NOMO-1 (cell line): ENCODE results near the gene NCKAP5.

Experiments used
- DNase-seq, 2 experiments: peaks; one replicate each; lab custom pipeline; 2025; ENCODE audit not compliant: unreplicated experiment in 2 of 2; lab: John Stamatoyannopoulos, UW

Gene NCKAP5

GRCh38 chr2:132752421-132753206 lies 815.6 kb downstream of the NCKAP5 start:
- no peak for DNase-seq

- no peak for DNase-seq
Observed at GRCh38 chr2:132751836-132752235, 816.4 kb downstream of the NCKAP5 start.

DNA sequence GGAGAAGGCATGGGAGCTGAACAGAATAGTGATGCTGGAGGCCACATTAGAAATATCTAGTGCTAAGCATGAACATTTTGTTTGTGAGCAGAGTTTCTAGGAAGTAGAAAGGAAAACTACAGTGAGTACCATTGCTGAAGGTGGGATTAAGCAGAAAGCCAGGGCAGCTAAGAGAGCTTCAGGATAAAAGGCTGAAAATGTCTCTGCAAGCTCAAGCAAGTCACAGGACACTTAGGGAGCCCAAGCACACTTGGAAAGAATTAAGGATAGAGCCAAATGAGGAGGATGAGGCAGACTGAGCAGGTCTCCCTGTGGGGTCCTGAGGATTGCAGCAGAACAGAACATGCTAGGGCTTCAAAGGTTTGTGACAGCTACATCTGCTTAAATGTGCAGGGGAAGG lies 817.7 kb downstream of the NCKAP5 start:
- DNase-seq = no peak

DNA sequence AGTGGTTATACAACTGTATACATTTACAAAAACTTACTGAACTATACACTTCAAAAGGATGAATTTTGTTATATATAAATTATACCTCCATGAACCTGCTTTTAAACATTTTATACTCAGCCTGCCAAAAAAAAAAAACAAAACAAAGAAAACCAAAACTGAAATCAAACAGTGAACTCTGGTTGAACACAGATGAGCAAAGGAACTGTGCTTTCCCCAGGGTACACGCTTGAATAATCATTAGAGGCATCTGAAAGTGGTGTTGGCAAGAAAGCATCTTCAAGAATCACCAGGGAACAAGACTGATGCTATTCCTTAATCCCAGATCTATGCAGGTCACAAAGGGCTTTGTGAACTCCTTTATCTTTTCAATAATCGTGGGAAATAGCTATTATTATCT lies 821.2 kb downstream of the NCKAP5 start:
- DNase-seq = no peak

DNA sequence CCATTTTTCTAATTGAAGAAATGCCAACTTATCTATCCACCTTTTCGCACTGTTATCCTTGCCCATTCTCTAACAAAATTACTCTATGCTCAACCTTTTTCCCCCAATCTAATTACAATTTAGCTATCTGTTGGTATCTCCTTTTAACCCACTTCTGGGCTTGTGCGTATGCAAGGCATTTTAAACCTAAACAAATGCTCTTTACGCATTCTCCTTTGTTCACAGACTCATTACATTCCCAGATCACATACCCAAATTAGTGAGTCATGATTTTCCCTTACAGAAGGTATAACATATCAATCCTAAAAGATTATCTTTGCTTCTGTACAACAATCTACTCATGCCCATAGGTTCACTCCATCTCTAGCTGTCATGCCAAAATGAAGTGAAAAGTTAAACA lies 826.5 kb downstream of the NCKAP5 start:
- DNase-seq = no peak

DNA sequence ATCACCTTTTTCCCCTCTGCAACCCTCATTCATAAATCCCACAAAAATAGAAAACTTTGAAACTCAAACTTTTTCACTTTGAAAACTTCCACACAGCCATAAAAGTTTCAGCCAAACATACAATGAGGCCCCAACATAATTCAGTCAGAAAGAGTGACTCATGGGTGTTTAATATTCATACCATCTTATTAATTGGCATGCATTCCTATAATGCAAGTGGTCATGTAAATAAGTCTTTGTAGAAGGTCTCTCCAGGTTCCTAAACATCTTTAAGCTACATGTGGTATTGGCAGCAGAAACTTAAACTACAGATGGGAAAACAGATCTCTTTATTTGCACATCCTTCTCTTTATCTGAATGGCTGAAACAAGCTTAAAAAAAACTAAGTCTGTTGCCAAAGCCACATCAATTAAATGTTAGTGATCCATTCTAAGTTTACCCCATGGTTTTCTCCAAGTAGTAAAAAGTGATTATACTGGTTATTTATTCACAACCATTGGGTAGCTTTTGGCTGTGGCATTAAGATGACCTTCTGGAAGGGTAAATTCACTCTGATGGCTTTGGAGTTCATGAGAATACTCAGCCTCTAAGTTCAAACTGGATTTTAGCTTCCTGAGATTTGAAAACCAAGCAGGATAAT lies 828.1 kb downstream of the NCKAP5 start:
- no peak for DNase-seq

- no peak for DNase-seq
Observed at GRCh38 chr2:132738223-132738622, 830.0 kb downstream of the NCKAP5 start.

DNA sequence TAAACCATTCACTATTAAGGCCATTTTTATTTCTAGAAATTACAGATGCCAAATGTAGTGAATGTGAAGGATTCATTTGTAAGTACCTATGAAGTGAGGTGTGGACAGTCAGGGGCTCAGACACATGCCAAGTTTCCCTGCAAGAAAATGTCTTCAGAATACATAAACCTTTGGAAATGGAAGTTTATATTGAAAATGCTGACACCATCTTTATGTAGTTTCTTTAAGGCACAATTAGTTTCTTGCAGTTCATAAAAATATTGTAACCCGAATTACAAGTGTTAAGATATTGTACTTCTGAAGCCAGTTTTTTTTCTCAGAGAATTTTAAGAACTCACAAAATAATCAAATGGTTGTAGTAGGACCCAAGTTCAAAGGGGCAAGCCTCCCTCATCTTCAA lies 832.2 kb downstream of the NCKAP5 start:
- no peak for DNase-seq

DNA sequence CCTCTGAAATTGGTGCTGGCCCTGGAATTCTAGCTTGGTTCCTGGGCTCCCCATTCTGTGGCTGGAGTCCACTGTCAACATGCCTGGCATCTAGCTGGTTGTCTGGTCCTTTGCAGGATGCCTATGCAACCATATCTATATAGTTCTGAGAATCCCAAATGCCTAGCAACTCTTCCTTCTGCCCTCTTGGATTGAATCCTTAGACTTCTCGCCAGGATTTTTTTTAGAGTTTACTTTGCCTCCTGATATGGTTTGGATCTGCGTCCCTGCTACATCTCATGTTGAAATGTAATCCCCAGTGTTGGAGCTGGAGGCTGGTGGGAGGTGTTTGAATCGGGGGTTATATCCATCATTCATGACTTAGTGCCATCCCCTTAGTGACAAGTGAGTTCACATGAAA lies 833.3 kb downstream of the NCKAP5 start:
- no peak for DNase-seq

DNA sequence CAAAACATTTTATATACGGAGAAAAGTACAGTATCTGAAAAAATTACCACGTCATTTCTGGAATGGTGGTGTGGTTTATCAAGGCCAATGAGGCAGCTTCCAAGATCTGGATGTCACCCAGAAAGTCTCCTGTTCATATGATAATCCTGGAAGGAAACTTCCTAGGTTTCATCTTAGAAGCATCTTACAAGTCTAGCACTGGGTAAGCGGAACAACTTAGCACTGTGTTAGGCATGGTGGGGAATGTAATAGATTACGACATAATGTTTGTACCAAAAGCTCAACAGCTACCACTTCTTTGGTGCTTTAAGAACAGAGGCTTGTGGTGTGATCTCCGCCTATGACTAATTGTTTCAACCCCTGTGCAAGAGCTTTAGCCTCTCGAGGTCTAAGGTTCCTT lies 835.2 kb downstream of the NCKAP5 start:
- no peak for DNase-seq

DNA sequence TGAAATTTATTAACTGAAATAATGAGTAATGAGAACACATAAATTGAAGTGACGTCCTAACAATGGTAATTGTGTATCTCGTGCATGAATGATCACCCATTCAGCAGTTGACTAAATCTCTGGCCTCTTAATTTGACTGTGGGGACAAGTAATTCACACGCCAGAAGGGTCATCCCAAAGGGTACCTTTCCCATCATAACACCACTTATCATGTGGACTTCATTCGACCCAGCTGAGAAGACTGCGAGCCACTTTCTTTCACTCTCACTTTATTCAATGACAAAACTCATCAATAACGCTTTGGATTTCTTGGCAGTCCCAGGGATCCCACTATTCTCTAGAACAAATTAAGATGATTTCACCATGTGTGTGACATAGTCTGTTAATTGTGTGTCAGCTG lies 835.6 kb downstream of the NCKAP5 start:
- no peak for DNase-seq

- DNase-seq = no peak
Observed at GRCh38 chr2:132731441-132731840, 836.8 kb downstream of the NCKAP5 start.

DNA sequence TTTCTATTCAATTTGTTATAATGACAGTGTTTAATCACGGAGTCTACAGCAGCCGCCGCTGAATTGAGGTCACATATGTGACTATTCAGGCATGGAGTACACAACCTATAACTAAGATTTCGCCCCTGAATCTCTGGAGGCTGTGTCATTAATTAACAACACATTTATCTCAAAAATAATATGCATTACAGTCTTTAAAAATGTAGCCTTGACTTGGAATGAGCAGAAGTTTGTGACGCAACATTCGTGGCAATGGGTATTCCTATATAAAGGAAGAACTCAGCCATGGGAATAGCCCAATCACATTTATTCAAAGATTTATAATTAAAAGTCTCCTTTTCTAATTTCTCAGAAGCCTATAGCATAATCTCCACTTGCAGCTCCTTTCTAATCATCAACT lies 837.7 kb downstream of the NCKAP5 start:
- no peak for DNase-seq

DNA sequence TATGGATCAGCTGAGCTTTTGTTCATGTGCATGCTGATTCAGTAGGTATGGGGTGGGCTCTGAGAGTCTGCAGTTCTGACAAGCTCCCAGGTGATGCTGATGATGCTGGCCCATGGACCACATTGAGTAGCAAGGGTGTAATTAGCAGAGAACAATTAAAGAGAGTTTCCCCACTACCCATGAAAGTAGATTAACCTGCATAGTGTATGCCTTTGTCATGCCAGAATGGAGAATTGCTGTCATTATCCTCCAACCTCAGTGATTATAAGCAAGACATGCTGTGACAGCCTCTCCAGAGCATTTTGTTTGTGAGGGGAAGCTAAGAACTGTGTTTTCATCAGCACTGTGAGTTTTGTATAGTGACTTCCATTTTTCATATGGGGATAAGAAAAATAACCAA lies 838.7 kb downstream of the NCKAP5 start:
- DNase-seq = no peak

- DNase-seq = no peak
Observed at GRCh38 chr2:132726155-132726554, 842.1 kb downstream of the NCKAP5 start.

GRCh38 chr2:132725748-132726147 lies 842.5 kb downstream of the NCKAP5 start:
- no peak for DNase-seq

GRCh38 chr2:132725148-132725547 lies 843.1 kb downstream of the NCKAP5 start:
- no peak for DNase-seq

GRCh38 chr2:132721938-132722337 lies 846.3 kb downstream of the NCKAP5 start:
- no peak for DNase-seq

GRCh38 chr2:132720393-132720792 lies 847.9 kb downstream of the NCKAP5 start:
- DNase-seq = no peak

DNA sequence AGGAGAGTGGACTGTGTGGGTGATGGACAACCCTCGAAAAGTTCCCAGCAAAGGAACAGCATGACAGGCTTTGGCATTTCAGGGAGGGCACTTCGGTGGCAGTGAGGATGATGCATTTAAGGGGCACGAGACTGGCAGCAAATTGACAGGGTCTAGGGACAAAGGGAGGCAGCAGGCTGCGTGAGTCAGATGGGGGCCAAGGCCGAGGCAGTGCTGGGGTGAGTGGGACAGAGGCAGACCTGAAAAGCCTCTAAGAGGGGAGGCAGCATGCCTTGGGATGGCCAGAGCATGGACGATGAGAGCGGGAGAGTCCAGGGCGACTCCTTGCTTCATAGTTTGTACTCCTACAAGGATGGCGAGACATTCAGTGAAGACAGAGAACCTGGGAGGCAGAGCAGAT lies 848.8 kb downstream of the NCKAP5 start:
- no peak for DNase-seq

DNA sequence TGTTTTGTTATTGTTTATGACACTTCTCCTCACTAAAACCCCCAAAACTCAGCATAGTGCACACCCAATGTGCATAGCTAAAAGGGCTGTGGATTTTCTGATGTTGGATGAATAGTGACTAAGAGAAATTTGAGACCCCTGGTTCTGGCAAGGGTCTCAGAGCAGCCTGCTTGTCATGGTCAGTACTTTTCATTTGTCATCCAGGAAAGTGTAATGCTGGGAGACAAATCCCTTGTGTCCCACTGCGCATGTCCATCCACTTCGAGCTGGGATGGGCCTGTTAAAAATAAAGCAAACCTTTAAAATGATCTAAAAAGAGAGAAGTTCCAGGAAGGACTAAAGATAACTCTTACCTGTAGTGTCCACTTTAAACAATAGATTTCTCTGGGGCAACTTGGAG lies 851.3 kb downstream of the NCKAP5 start:
- DNase-seq = no peak
